HepG2 (cell line): Measurements from ENCODE around the gene CDC42EP5. TPM values are rescaled to one million over a fixed set of nuclear protein-coding genes. Genes with fewer than 3 reads are reported as not detected.

Experiments used
- CHCHD3 ChIP-seq: sonication (generic); formaldehyde crosslinking; IDR thresholded peaks from 2 replicates; pipeline ENCODE4 v1.8.0; 2022; ENCODE audit warnings: mild to moderate bottlenecking, missing genetic modification reagents, moderate library complexity
- GTF2F1 ChIP-seq: fragments of 150-350 bp; IDR thresholded peaks from 2 replicates; pipeline ENCODE4 v1.6.1; 2014; ENCODE audit warnings: low read length
- MXD4 ChIP-seq: IDR thresholded peaks from 2 replicates; pipeline ENCODE4 v1.6.1; 2016; ENCODE audit warnings: mild to moderate bottlenecking, missing biosample characterization, missing genetic modification reagents
- POLR2AphosphoS5 ChIP-seq: IDR thresholded peaks from 2 replicates; pipeline ENCODE4 v1.6.1; 2012; ENCODE audit warnings: low read depth, low read length
- RBFOX2 ChIP-seq: fragments of 200-400 bp; formaldehyde crosslinking; IDR thresholded peaks from 2 replicates; pipeline ENCODE4 v1.6.1; 2017; ENCODE audit warnings: low read depth, mild to moderate bottlenecking, low read length
- THAP9 ChIP-seq: sonication (generic); formaldehyde crosslinking; IDR thresholded peaks from 2 replicates; pipeline ENCODE4; 2020; ENCODE audit warnings: missing genetic modification reagents, mild to moderate bottlenecking, borderline replicate concordance
- TRIM24 ChIP-seq: sonication (generic); formaldehyde crosslinking; IDR thresholded peaks from 2 replicates; pipeline ENCODE4 v1.8.0; 2022; ENCODE audit warnings: mild to moderate bottlenecking, missing genetic modification reagents
- ZFP82 ChIP-seq: sonication (generic); formaldehyde crosslinking; IDR thresholded peaks from 2 replicates; pipeline ENCODE4 v1.5.1; 2020; ENCODE audit warnings: mild to moderate bottlenecking, missing genetic modification reagents, borderline replicate concordance
- ZKSCAN1 ChIP-seq: fragments of 150-350 bp; IDR thresholded peaks from 2 replicates; pipeline ENCODE4 v1.6.1; 2014; ENCODE audit warnings: low read length
- ZNF180 ChIP-seq: sonication (generic); formaldehyde crosslinking; IDR thresholded peaks from 2 replicates; pipeline ENCODE4 v1.4.0; 2020; ENCODE audit warnings: low read depth, missing genetic modification reagents, borderline replicate concordance
- ZNF318 ChIP-seq: sonication (generic); formaldehyde crosslinking; IDR thresholded peaks from 2 replicates; pipeline ENCODE4 v1.4.0; 2020; ENCODE audit warnings: mild to moderate bottlenecking, missing genetic modification reagents
- ZNF33B ChIP-seq: sonication (generic); formaldehyde crosslinking; IDR thresholded peaks from 2 replicates; pipeline ENCODE4 v1.5.1; 2020; ENCODE audit warnings: mild to moderate bottlenecking, missing genetic modification reagents
- polyA plus RNA-seq, 8 experiments: library from polyadenylated mRNA; depleted of rRNA in 3 of 8; stranded (reverse) in 7 of 8; unstranded in 1 of 8; fragments of >200 nt; fragmentation: Illumina TruSeq in 4 of 8; extraction: Trizol in 4 of 8; gene quantifications; 2 replicates each; pipeline versions ENCODE4 v1.2.1 to v1.2.3, GENCODE V29; 2011 to 2016; ENCODE audit warnings: low read depth in 4 of 8, missing spikeins in 1 of 8, mixed read lengths in 1 of 8; ENCODE audit not compliant: insufficient read depth in 1 of 8
- total RNA-seq, 5 experiments: library from RNA; depleted of rRNA; stranded (reverse); fragments of >200 nt; fragmentation: Illumina TruSeq; extraction: Trizol; gene quantifications; 2 replicates each; pipeline ENCODE4 v1.2.3, GENCODE V29; 2016; ENCODE audit warnings: low read depth in 1 of 5
- TF ChIP-seq, protein P1 (sequence below): sonication (generic); formaldehyde crosslinking; IDR thresholded peaks from 2 replicates; pipeline ENCODE4 v1.8.0; 2022; ENCODE audit warnings: missing genetic modification reagents, mild to moderate bottlenecking, moderate library complexity, borderline replicate concordance
- TF ChIP-seq, protein P2 (sequence below): sonication (generic); formaldehyde crosslinking; conservative IDR thresholded peaks from 2 replicates; pipeline ENCODE4 v1.8.1; 2023; ENCODE audit warnings: missing genetic modification reagents

Gene CDC42EP5
- total and polyA plus RNA-seq, 2 of the 13 experiments (the other 11 are each of a cell fraction or from before 2014, with no cell fraction given) = 0.41 to 1.6 TPM

GRCh38 chr19:54420383-54421168 is 52.5 kb downstream of the CDC42EP5 start (continued):
- no peak for TF ChIP-seq ZNF318
- TF ChIP-seq TRIM24 (CRISPR knock-in tag) = no peak
- TF ChIP-seq THAP9 (CRISPR knock-in tag) = no peak
- peak; percentile 76 for TF ChIP-seq RBFOX2
- TF ChIP-seq ZKSCAN1 = no peak
- TF ChIP-seq, protein P1, sequence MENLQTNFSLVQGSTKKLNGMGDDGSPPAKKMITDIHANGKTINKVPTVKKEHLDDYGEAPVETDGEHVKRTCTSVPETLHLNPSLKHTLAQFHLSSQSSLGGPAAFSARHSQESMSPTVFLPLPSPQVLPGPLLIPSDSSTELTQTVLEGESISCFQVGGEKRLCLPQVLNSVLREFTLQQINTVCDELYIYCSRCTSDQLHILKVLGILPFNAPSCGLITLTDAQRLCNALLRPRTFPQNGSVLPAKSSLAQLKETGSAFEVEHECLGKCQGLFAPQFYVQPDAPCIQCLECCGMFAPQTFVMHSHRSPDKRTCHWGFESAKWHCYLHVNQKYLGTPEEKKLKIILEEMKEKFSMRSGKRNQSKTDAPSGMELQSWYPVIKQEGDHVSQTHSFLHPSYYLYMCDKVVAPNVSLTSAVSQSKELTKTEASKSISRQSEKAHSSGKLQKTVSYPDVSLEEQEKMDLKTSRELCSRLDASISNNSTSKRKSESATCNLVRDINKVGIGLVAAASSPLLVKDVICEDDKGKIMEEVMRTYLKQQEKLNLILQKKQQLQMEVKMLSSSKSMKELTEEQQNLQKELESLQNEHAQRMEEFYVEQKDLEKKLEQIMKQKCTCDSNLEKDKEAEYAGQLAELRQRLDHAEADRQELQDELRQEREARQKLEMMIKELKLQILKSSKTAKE (CRISPR knock-in tag) = no peak; the same call in 1 of the 2 replicates
- TF ChIP-seq POLR2AphosphoS5 = no peak
- no peak for TF ChIP-seq ZNF180 (CRISPR knock-in tag)
- no peak for TF ChIP-seq CHCHD3
- no peak for TF ChIP-seq GTF2F1
- TF ChIP-seq, protein P2, sequence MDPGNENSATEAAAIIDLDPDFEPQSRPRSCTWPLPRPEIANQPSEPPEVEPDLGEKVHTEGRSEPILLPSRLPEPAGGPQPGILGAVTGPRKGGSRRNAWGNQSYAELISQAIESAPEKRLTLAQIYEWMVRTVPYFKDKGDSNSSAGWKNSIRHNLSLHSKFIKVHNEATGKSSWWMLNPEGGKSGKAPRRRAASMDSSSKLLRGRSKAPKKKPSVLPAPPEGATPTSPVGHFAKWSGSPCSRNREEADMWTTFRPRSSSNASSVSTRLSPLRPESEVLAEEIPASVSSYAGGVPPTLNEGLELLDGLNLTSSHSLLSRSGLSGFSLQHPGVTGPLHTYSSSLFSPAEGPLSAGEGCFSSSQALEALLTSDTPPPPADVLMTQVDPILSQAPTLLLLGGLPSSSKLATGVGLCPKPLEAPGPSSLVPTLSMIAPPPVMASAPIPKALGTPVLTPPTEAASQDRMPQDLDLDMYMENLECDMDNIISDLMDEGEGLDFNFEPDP (CRISPR knock-in tag) = no peak
- TF ChIP-seq ZFP82 = no peak
- no peak for TF ChIP-seq MXD4 (CRISPR knock-in tag)
- no peak for TF ChIP-seq ZNF33B
